CD14-positive monocyte (primary cell): ENCODE results near the gene MACROD2. TPM values are rescaled to one million over a fixed set of nuclear protein-coding genes. Genes with fewer than 3 reads are reported as not detected.
"Not testable (repeated sequence)": the region's sequence is repeated elsewhere in the genome, so short reads cannot be mapped to it uniquely, and the experiment has no call there.

ENCODE experiments used
- DNase-seq, 3 donors: peaks; one replicate each; pipeline ENCODE4 v3.0.0-alpha.2; 2011 to 2022
- H2AFZ ChIP-seq: 2 replicates; pipeline ENCODE4 v1.6.0; 2012; ENCODE audit warnings: mild to moderate bottlenecking, low read depth, low read length, inconsistent platforms; ENCODE audit not compliant: insufficient read depth, poor library complexity, severe bottlenecking
- H3K27ac ChIP-seq, 2 donors: 1 replicate in 1 of 2; 2 replicates in 1 of 2; pipeline ENCODE4 v1.5.1; 2012 to 2013; ENCODE audit warnings: low read length in 2 of 2, control low read depth in 1 of 2, inconsistent platforms in 1 of 2, low read depth in 1 of 2, mild to moderate bottlenecking in 1 of 2
- H3K27me3 ChIP-seq, 2 donors: one replicate each; pipeline versions ENCODE4 v1.6.0 to v1.6.1; 2011 to 2013; ENCODE audit warnings: low read length in 2 of 2; ENCODE audit not compliant: control insufficient read depth in 2 of 2, insufficient read depth in 2 of 2
- H3K36me3 ChIP-seq, 2 donors: replicated peaks in 1 of 2; 1 replicate in 1 of 2; 2 replicates in 1 of 2; pipeline versions ENCODE4 v1.5.1 to v1.6.1; 2012 to 2013; ENCODE audit warnings: low read length in 2 of 2, control low read depth in 1 of 2, inconsistent platforms in 1 of 2, mild to moderate bottlenecking in 1 of 2; ENCODE audit not compliant: insufficient read depth in 2 of 2, control insufficient read depth in 1 of 2
- H3K4me1 ChIP-seq, 2 donors: 1 replicate in 1 of 2; 2 replicates in 1 of 2; pipeline versions ENCODE4 v1.5.1 to v1.6.1; 2012 to 2013; ENCODE audit warnings: low read length in 2 of 2, control low read depth in 1 of 2, inconsistent platforms in 1 of 2, mild to moderate bottlenecking in 1 of 2, moderate library complexity in 1 of 2; ENCODE audit not compliant: insufficient read depth in 2 of 2, control insufficient read depth in 1 of 2
- H3K4me2 ChIP-seq: replicated peaks from 2 replicates; pipeline ENCODE3; 2012; ENCODE audit warnings: low read length, moderate library complexity, mild to moderate bottlenecking; ENCODE audit not compliant: poor library complexity, severe bottlenecking; ENCODE audit errors: extremely low read depth
- H3K4me3 ChIP-seq, 3 experiments: fragments of 200-600 bp in 1 of 3; sonication (generic) in 1 of 3; replicated peaks in 1 of 3; 1 replicate in 2 of 3; 2 replicates in 1 of 3; pipeline ENCODE4 v1.5.1; 2011 to 2013; ENCODE audit warnings: low read length in 3 of 3, mild to moderate bottlenecking in 3 of 3, control low read depth in 2 of 3, low read depth in 2 of 3, inconsistent platforms in 1 of 3, moderate library complexity in 1 of 3
- H3K79me2 ChIP-seq: 2 replicates; pipeline ENCODE4 v1.6.0; 2012; ENCODE audit warnings: mild to moderate bottlenecking, control low read depth, inconsistent platforms, low read length, moderate library complexity; ENCODE audit not compliant: insufficient read depth
- H3K9ac ChIP-seq: 2 replicates; pipeline ENCODE4 v1.6.0; 2017; ENCODE audit warnings: low read length, mild to moderate bottlenecking; ENCODE audit not compliant: insufficient read depth, poor library complexity, severe bottlenecking
- H3K9me3 ChIP-seq, 2 donors: replicated peaks in 1 of 2; 1 replicate in 1 of 2; 2 replicates in 1 of 2; pipeline versions ENCODE4 v1.5.1 to v1.6.1; 2012 to 2013; ENCODE audit warnings: low read length in 2 of 2, control low read depth in 1 of 2; ENCODE audit not compliant: control insufficient read depth in 1 of 2, insufficient read depth in 1 of 2
- H4K20me1 ChIP-seq: 2 replicates; pipeline ENCODE4 v1.6.0; 2012; ENCODE audit warnings: mild to moderate bottlenecking, low read length, control low read depth, moderate library complexity; ENCODE audit not compliant: insufficient read depth
- H3K27ac Mint-ChIP-seq, 7 donors: one replicate each; pipeline ENCODE4 v1.8.0; 2020; ENCODE audit warnings: mild to moderate bottlenecking in 7 of 7, mixed read lengths in 7 of 7, moderate library complexity in 6 of 7, inconsistent platforms in 2 of 7
- H3K27me3 Mint-ChIP-seq, 3 donors: one replicate each; pipeline ENCODE4 v1.8.0; 2021 to 2022; ENCODE audit warnings: low read depth in 3 of 3, mild to moderate bottlenecking in 3 of 3, mixed read lengths in 3 of 3, moderate library complexity in 3 of 3, inconsistent platforms in 1 of 3
- H3K36me3 Mint-ChIP-seq, 2 donors: one replicate each; pipeline ENCODE4 v1.8.0; 2020; ENCODE audit warnings: mixed read lengths in 2 of 2, inconsistent platforms in 1 of 2, mild to moderate bottlenecking in 1 of 2
- H3K4me1 Mint-ChIP-seq: one replicate; pipeline ENCODE4 v1.8.0; 2020; ENCODE audit warnings: mild to moderate bottlenecking, mixed read lengths
- H3K4me3 Mint-ChIP-seq, 2 donors: one replicate each; pipeline ENCODE4 v1.8.0; 2020; ENCODE audit warnings: mild to moderate bottlenecking in 2 of 2, mixed read lengths in 2 of 2, moderate library complexity in 1 of 2
- H3K9me3 Mint-ChIP-seq, 7 donors: one replicate each; pipeline ENCODE4 v1.8.0; 2020 to 2022; ENCODE audit warnings: mixed read lengths in 7 of 7, mild to moderate bottlenecking in 6 of 7, moderate library complexity in 6 of 7, inconsistent platforms in 2 of 7
- WGBS: methylation state at CpG from one replicate; pipeline ENCODE4 v1.1.5; 2013; ENCODE audit warnings: missing lambda C conversion rate; ENCODE audit not compliant: insufficient coverage; 5-methylcytosine and 5-hydroxymethylcytosine counted together
- intact Hi-C, 2 donors: fragments of 100-400 bp; cut with micrococcal nuclease; formaldehyde crosslinking; loops; one replicate each; pipeline versions ENCODE4 v1.15.0 to v1.15.1; 2023
- polyA plus RNA-seq, 3 donors: library from polyadenylated mRNA; depleted of rRNA in 1 of 3; unstranded in 2 of 3; stranded (reverse) in 1 of 3; fragments of 300-500 nt in 2 of 3; fragments of >200 nt in 1 of 3; fragmentation: Illumina TruSeq in 2 of 3; gene quantifications; 1 replicate in 2 of 3; 2 replicates in 1 of 3; pipeline ENCODE4 v1.2.3, GENCODE V29; 2012 to 2021
- TF ChIP-seq, protein P1 (sequence below): fragments of 200-600 bp; IDR thresholded peaks from one replicate; pipeline ENCODE4 v1.8.0; 2022; ENCODE audit warnings: antibody characterized with exemption, mild to moderate bottlenecking

Gene MACROD2
- polyA plus RNA-seq, 3 donors, result 0.23 TPM; not detected in 2

DNA sequence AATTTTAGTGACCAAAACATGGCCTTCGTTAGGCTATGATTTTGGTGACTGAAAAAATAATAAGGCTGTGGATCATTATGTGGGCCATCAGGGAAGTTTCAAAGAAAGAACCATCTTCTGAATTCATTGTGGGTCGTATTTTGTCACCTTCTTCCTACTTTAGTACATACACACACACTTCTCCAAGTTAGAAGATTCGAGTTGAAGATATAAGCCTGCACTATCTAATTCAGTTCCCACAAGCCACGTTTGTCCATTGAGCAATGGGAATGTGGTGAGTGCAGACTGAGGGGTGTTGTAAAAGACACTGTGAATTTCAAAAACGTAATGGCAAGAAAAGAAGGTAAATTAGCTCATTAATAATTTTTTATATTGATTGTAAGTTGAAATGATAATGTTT, 1812.0 kb downstream of the MACROD2 start:
- no peak for DNase-seq
- Mint-ChIP-seq H3K36me3 (no peaks in the 10 kb centered on the region), H3K27me3 (peaks cover 0 to 4% (median 1%) of the 10 kb centered on the region in 3 donors), H3K4me3 (no peak overlapping the region), H3K9me3 (peaks cover 0 to 13% (median 8%) of the 10 kb centered on the region in 7 donors), H3K27ac (no peak overlapping the region), H3K4me1 (peaks cover 2% of the 10 kb centered on the region)
- H2AFZ ChIP-seq, result no peak overlapping the region
- no peaks in the 10 kb centered on the region for H3K4me1 ChIP-seq
- H3K4me3 ChIP-seq, result no peak overlapping the region
- H3K9me3 ChIP-seq, result peaks cover 0 to 5% of the 10 kb centered on the region in 2 donors
- WGBS, result no CpG with 5 or more reads among the region's 5 CpGs
- intact Hi-C loops, result no loop called here
- H3K4me2 ChIP-seq, result no peak overlapping the region
- H3K27me3 ChIP-seq, result no peaks in the 10 kb centered on the region
- H3K27ac ChIP-seq, result no peak overlapping the region
- no peak overlapping the region for H3K9ac ChIP-seq
- no peaks in the 10 kb centered on the region for H4K20me1 ChIP-seq
- TF ChIP-seq, protein P1, sequence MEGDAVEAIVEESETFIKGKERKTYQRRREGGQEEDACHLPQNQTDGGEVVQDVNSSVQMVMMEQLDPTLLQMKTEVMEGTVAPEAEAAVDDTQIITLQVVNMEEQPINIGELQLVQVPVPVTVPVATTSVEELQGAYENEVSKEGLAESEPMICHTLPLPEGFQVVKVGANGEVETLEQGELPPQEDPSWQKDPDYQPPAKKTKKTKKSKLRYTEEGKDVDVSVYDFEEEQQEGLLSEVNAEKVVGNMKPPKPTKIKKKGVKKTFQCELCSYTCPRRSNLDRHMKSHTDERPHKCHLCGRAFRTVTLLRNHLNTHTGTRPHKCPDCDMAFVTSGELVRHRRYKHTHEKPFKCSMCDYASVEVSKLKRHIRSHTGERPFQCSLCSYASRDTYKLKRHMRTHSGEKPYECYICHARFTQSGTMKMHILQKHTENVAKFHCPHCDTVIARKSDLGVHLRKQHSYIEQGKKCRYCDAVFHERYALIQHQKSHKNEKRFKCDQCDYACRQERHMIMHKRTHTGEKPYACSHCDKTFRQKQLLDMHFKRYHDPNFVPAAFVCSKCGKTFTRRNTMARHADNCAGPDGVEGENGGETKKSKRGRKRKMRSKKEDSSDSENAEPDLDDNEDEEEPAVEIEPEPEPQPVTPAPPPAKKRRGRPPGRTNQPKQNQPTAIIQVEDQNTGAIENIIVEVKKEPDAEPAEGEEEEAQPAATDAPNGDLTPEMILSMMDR, result no peak
- H3K36me3 ChIP-seq, result no peaks in the 10 kb centered on the region
- no peaks in the 10 kb centered on the region for H3K79me2 ChIP-seq

DNA sequence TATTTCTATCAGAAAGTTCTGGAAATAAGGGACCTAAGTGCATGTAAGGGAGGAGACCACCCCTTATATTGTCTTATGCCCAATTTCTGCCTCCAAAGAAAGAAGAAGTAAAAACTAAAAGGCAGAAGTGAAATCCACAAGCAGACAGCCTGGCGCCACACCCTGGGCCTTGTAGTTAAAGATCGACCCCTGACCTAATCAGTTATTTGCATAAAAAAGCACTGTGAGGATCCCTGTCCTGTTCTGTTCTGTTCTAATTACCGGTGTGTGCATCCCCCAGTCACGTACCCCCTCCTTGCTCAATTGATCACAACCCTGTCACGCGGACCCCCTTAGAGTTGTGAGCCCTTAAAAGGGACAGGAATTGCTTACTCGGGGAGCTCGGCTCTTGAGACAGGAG, 1812.5 kb downstream of the MACROD2 start:
- H3K79me2 ChIP-seq, H3K9ac ChIP-seq, H3K4me3 ChIP-seq, H4K20me1 ChIP-seq, H3K27ac ChIP-seq, H2AFZ ChIP-seq, H3K27me3 Mint-ChIP-seq, DNase-seq, H3K9me3 ChIP-seq, H3K36me3 ChIP-seq, H3K4me3 Mint-ChIP-seq, H3K4me1 ChIP-seq, H3K27ac Mint-ChIP-seq, H3K4me1 Mint-ChIP-seq, intact Hi-C loops, H3K4me2 ChIP-seq, H3K36me3 Mint-ChIP-seq, H3K27me3 ChIP-seq: not testable (repeated sequence)
- WGBS, result 48% methylated on average over 3 of the region's 8 CpGs
- peaks cover 0 to 13% (median 8%) of the 10 kb centered on the region in 7 donors for H3K9me3 Mint-ChIP-seq
